NCI-H748 treated with DMSO at 0.1 percent for 48 hours (cell line): ENCODE measurements around the gene SV2B.
"Not testable (repeated sequence)": the region's sequence is repeated elsewhere in the genome, so short reads cannot be mapped to it uniquely, and the experiment has no call there.

Experiments
- DNase-seq: peaks from one replicate; lab custom pipeline; 2025; lab: John Stamatoyannopoulos, UW

SV2B gene, protein sequence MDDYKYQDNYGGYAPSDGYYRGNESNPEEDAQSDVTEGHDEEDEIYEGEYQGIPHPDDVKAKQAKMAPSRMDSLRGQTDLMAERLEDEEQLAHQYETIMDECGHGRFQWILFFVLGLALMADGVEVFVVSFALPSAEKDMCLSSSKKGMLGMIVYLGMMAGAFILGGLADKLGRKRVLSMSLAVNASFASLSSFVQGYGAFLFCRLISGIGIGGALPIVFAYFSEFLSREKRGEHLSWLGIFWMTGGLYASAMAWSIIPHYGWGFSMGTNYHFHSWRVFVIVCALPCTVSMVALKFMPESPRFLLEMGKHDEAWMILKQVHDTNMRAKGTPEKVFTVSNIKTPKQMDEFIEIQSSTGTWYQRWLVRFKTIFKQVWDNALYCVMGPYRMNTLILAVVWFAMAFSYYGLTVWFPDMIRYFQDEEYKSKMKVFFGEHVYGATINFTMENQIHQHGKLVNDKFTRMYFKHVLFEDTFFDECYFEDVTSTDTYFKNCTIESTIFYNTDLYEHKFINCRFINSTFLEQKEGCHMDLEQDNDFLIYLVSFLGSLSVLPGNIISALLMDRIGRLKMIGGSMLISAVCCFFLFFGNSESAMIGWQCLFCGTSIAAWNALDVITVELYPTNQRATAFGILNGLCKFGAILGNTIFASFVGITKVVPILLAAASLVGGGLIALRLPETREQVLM

DNA sequence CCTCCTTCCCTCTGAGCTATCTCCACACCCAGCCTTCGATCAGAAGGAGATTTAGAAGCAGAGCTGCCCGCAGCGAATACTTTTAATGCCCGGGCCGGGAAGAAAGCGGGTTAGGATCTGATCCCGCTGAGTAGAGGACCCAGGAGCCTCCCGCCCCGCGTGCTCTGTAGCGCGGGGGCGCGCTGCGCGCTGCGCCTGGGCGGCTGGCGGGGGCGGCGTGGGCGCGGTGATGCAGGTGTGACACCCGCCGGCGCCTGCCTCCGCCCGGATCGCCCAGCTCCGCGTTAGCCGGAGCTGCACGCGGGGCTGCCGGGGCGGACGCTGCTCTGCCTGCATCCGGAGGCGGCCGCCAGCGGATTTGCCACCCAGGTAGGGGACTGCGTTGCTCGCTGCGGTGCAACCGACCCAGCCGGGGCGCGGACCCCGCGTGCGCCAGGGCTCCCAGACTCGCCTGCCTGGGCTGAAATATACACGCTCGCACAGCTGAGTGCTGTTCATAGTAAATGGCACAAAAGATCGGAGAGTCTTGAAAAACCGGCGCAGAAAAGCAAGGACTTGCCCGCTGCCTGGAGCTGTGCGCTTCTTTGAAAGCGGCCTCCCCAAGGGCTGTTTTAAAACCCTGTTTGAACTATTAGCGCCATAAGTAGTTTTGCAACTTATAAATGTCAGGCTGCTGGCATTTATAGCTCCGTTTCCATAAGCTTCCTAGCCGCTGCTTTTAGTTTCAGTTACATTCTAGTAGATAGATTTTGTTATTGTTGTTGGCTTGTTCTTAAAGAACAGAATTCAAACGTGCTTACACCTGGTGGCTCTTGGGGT, at the start of gene SV2B:
Gene SV2B (plus strand): TSS at position 263 of the 819 bp plus-strand sequence. CDS start 126,007 bp downstream, outside the sequence.
- DNase-seq = peak; percentile 30

DNA sequence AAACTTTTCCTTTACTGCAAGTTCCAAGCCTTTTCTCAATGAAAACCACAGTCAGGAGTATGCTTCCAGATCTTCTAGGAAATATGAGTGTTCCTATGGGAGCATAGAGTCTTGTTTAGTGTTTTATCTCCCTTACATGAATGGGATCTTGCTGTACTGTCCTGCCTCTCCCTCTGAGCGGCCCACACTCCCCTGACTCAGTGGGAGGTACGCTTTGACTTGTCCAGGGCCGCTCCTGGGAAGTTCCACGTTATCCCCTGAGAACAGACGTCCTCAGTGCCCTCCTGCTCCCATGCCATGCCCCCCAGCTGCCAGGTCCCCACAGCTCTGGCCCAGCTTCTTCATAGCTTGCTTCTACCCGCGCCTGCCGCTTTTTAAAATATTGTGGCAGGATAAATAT, 48.8 kb upstream of the SV2B start:
- DNase-seq = no peak

- DNase-seq = no peak
These were observed 45.2 kb upstream of the SV2B start for GRCh38 chr15:91054816-91055215.

DNA sequence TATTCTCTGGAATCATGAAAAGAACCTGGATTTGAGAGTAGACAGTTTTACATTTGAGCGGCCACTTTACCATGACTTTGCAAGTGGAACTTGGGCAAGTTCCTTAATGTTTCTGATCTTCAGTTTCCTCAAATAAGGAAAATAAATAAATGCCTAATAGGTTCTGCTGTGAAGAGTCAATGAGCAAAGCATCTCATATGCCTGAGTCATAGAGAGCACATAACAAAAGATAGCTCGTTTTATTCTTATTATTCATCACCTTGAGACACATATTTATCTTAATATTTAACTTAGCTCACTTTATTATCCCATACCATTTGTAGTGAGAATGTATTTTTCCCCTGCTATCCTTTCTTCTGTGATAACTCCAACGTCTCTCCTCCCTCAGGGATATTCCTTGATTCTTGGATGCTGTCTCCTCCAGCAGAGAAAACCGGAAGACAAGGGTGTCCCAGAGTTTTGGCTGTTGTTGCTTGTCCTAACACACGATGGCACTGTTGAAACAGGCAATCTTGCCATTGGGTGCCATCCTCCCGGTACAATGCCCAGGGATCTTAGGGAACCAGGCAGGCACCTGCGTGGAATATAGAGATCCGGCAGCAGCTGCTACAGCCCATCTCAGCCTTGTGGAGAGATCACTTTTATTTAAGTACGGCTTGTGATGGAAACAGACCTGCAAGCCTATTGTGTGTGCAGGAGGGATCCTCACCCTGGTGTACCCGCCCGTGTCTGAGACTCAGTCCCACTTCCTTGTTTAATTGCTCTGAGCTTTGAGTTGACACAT, 44.3 kb upstream of the SV2B start:
- DNase-seq = peak; percentile 63

GRCh38 chr15:91061230-91061629, 38.8 kb upstream of the SV2B start:
- DNase-seq = no peak

DNA sequence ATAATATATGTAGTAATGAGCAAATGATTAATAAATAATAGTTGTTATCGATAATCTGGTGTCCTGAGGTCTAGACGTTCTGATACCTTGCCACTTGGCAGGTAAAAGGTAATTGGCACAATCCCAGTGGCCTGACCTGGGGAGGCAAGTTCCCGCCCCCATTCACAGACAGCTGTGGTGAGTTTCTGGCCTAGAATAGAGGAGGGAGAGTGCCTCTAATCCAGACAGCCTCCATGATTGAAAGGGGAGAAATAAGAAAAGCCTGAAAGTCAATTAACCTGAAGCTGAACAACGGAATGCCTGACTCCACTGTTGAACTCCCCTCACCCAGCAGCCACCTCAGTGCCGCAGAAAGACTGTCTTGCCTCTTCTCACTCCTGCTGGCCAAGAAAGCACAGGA, 38.1 kb upstream of the SV2B start:
- DNase-seq = no peak

GRCh38 chr15:91065505-91065904, 34.6 kb upstream of the SV2B start:
- no peak for DNase-seq

DNA sequence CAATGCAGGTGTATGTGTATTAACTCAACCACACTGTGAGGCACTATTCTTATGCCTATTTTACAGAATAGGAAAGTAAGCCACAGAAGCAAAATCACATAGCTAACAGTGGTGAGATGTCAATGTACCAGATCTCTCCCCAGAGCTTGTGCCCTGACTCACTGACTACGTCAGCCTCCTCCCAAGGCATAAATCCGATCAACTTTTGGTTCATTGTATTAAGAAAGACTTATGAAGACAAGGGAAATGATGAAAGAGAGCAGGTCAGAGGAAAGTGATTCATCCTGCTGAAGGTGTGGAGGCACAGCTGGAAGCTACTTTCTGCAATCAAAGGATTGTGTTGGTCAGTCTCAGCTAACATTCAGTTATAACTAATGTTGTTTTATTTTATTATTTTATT, 33.0 kb upstream of the SV2B start:
- no peak for DNase-seq

DNA sequence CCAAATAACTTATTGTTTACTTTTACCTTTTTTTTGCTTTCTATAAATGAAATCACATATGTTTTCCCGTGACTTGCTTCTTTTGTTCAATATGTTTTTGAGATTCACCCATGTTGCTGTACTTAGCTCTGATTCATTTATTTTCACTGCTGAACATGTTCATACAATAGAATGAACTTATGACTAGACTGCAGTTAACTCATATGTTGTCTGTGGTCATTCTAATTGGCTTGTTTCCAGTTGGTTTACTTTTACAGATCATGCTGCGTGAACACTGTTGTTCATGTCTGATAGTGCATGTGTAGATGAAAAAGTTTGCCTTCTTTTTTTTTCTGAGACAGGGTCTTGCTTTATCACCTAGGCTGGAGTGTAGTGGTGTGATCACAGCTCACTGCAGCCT, 31.6 kb upstream of the SV2B start:
- DNase-seq = no peak

DNA sequence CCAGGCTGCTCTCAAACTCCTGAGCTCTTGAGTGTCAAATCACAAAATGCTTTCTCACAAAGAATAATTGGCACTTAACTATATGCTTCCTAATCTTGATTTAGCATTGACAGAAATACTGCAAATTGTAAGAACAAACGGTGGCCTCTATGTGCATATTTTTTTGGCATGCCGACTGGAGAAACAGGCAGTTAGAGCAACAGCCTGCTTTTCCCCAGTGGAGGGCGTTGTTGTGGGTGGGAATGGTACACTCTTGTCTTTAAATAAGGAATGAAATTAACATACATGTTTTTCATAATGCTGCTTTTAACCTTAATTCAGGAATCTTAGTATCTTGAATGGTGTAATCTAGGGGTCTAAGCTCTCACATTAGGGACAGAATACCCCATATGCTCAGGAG, 31.1 kb upstream of the SV2B start:
- no peak for DNase-seq

GRCh38 chr15:91070872-91071271, 29.2 kb upstream of the SV2B start:
- DNase-seq = no peak

GRCh38 chr15:91072161-91072560, 27.9 kb upstream of the SV2B start:
- no peak for DNase-seq

DNA sequence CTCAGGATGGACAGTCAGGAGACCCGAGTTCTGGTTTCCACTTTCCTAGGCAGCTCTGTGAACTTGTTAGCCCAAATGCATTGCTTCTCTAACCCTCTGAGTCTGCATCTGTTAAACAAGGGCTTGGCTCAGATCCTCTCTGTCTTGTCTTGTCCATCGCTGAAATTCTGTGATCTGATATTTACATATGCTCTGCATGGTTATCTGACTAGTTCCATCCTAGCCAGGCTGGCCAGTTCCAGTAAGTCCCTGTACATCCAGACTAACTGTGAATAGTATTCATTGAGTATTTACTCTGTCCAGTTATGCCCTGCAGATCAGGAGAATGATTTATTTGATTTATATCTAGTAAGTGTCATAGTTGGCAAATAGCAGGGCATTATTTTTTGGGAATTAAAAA, 27.0 kb upstream of the SV2B start:
- DNase-seq = no peak

GRCh38 chr15:91073768-91074167, 26.3 kb upstream of the SV2B start:
- DNase-seq = no peak

GRCh38 chr15:91075739-91076138, 24.3 kb upstream of the SV2B start:
- no peak for DNase-seq

DNA sequence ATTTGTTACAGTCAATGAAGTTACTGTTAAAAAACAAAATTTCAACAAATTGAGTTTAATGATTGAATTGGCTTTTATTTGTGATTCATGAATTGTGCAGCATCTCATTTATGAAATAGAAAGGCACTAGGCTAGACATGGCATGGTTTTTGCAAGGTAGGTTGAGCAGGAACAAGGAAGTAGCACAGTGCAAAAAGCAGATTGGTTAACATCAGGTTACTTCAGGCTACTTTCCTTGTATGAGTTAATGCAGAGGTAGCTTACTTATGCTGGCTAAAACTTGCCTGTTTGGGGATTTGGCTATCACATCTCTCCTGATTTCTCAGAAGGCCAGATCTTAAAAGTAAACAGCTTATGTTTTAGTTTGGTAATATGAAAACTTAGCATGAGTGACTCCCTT, 23.0 kb upstream of the SV2B start:
- no peak for DNase-seq

- not testable (repeated sequence) for DNase-seq
These were observed 6.2 kb upstream of the SV2B start for GRCh38 chr15:91093866-91094265.

DNA sequence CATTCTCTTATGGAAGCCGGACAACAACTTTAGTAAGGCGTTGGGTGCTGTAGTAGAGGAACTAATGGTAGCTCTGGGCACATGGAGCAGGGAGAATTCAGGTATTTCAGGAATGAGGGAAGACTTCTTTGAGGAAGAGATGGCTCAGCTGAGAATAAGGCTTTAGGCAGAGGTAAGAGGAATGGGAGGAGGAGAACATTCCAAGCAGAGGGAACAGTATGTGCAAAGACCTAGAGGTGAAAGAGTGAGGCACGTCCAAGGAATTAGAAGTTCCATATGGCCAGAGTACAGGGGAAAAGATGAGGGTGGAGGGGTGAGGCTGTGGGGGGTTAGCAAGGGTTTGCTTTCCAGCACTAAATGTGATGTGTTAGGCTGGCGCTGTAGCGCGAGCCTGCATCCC, 1.6 kb upstream of the SV2B start:
- DNase-seq = no peak

DNA sequence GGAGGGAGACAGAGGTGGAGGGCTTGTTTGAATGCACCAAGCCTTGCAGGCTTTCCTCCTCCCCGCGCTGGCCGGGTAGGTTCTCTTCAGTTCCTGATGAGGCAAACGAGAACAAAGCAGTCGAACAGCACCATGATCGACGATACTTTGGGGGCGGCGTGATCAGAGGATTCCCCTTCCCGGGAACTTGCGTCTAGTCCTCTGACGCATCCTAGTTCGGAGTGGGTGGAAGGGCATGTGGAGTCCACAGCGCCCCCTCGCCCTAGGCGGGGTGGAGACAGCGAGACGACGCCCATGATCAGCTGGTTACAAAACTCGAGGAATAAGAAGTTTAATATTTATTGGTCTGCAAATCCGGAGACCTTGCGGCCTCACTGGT, 452 bp upstream of the SV2B start:
- peak; percentile 30 for DNase-seq

- no peak for DNase-seq
These were observed 954 bp downstream of the SV2B start for GRCh38 chr15:91100814-91101607.

GRCh38 chr15:91101608-91101920, 1.5 kb downstream of the SV2B start:
- DNase-seq = no peak
